ENCODE measurements around the gene BTG4.

Gene BTG4

GRCh38 chr11:111455291-111456085 is 56.7 kb downstream of the BTG4 start:
- DNase-seq (ENCODE audit: low spot score) = no peak

DNA sequence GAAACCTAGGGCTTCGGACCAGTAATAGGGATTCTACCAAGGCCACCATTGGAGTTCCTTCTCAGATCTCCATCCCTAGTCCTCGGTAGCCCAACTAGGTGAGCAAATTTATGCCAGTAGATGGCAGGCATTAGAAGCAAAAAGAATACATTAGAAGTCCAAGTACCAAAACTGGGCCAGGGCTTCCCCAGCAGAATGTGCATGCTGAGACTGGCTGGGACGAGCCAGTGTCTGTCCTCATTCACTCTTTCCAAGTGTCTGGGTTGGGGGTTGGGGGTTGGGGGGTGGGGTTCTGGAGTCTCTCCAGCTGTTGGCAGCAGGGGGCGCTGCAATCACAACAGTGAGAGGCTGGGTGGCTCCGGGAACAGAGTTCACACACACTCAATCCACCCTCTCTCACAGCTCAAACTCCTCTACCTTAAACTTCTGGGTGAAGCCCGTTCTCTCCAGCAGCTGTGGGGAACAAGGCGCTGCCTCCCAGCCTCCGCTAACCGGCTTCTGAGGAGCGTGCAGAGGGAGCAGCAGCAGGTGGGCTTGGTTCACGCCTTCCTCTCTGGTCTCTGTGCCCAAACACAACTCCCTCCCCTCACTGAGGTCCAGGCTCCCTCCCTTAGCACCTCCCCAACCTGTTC is 57.5 kb downstream of the BTG4 start:
- no peak for DNase-seq (ENCODE audit: low spot score)

DNA sequence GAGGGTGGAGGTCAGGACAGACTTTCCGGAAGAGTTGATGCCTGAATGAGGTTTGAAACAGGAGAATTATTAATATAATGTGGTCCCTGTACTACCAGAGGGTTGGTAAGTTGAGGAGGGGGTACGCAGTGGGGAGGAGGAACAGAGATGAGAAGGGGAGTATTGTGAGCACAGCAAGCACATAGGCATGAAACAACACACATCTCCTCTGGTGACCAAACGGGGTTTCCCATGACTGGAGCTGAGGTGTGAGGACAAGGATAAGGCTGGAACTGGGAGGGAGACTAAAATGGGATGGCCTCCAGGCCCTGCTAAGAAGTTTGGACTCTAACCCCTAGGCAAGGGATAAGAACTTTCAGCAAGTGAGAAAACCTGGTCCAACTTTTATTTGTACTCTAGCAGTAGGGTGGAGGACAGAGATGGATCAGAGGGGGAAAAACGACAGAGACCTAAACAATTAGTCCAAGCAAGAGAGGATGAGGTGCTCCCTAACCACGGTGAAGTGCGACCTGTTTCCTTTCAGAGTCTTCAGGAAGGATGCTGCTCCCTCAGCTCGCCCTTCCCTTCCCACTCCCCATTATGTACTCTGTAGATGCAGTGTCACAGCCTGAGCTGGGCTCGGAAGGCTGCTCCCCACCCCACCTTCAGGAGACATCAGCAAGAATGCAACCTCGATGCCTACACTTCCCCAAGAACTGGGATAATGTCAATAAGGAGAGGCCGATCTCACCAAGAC is 59.2 kb downstream of the BTG4 start:
- DNase-seq (ENCODE audit: low spot score) = no peak

DNA sequence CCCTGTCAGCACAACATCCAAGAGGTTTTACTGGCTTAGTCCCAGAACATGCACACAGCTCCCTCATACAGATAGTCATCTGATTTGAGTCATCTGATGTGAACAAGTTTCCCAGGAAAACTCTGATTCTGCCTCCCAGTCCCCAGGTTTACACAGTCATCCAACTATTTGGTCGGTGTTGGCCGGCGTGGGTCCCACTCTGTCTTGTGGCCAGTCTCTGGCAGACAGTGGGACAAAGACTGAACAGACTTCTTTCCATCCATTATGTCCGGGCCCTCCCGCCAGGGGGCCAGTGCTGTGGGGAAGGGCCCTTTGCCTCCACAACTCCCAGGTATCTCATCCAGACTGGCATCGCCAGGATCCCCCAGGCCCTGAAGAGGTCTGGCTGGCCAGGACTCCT is 60.0 kb downstream of the BTG4 start:
- no peak for DNase-seq (ENCODE audit: low spot score)

DNA sequence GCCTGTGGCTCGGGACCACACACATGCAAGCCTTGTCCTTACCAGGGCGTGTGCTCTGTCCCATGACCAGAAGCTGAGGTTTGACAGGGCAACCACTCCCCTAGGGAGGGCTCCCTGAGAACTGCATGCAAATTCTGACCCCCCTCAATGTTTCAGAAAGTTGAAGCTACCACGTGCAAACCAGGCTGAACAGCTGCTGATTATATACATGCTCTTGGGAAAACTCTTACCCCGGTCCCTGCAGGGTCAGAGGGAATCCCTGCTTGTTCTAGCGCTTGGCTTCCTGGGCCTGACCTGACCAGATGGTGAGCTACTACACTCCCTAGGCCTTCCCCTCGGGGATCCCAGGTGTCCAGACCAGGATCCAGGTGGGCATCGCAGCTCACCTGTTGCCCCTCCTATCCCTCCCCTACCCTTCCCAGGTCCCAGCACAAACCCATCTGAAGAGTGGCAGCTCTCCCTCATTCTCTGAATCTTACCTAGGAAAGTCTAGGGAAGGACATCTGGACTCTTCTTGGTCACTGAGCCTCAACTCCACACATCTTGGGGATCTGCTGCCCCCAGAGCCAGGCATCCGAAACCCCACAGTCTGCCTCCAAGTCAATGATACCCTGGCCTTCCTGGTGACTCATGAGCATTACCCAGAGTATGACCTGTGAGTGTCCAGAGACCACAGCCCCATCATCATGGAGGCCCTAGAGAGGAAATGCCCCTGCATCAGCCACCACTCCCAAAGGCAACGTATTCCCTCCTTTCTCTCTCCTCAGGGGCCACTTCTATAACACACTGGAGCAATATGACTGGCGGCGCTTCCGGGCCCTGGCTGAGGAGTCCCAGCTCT is 61.5 kb downstream of the BTG4 start:
- no peak for DNase-seq (ENCODE audit: low spot score)

- no peak for DNase-seq (ENCODE audit: low spot score)
Observed at GRCh38 chr11:111449696-111450479, 62.3 kb downstream of the BTG4 start.

- DNase-seq (ENCODE audit: low spot score) = no peak
Observed at GRCh38 chr11:111448831-111449557, 63.2 kb downstream of the BTG4 start.

- DNase-seq (ENCODE audit: low spot score) = no peak
Observed at GRCh38 chr11:111448414-111448813, 63.8 kb downstream of the BTG4 start.

GRCh38 chr11:111447931-111448330 is 64.3 kb downstream of the BTG4 start:
- no peak for DNase-seq (ENCODE audit: low spot score)

- DNase-seq (ENCODE audit: low spot score) = no peak
Observed at GRCh38 chr11:111447112-111447471, 65.1 kb downstream of the BTG4 start.

GRCh38 chr11:111446404-111447111 is 65.6 kb downstream of the BTG4 start:
- peak; percentile 85 for DNase-seq (ENCODE audit: low spot score)

DNA sequence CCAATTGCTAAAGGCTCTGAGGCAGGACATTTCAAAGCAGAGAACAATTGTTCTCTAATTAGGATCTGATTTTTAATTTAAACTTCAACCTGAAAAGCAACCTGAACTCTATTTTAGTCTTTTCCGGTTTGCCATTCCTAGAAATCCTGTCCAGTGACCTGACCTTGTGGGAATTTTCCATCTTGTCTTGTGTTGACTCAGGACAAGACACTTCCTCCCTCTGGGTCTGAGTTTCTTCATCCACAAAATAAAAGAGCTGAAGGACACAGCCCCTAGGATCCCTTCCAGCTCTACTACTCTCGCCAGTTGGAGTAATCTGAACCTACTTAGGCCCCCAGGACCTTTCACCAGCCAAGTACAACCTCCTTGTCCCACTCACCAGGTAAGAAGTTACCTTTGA is 66.6 kb downstream of the BTG4 start:
- no peak for DNase-seq (ENCODE audit: low spot score)
